ENCODE measurements around the gene SLC9A1. TPM values are rescaled to one million over a fixed set of nuclear protein-coding genes. Genes with fewer than 3 reads are reported as not detected.

Gene SLC9A1
- total RNA-seq, 1 donor from 2014 or later: 13.6 TPM

- Mint-ChIP-seq H3K27me3 (no peaks in the 10 kb centered on the region), H3K4me1 (peaks cover 26% of the 10 kb centered on the region)
- POLR2A ChIA-PET: interaction anchor here (0.6 to 2.5 kb wide), 3 partner anchors 10 to 600 kb away, joined by 3 to 11 read pairs (median 4); partner anchors contain the start of gene SLC9A1
Measured at GRCh38 chr1:27144920-27145661, 9.8 kb downstream of the SLC9A1 start.

DNA sequence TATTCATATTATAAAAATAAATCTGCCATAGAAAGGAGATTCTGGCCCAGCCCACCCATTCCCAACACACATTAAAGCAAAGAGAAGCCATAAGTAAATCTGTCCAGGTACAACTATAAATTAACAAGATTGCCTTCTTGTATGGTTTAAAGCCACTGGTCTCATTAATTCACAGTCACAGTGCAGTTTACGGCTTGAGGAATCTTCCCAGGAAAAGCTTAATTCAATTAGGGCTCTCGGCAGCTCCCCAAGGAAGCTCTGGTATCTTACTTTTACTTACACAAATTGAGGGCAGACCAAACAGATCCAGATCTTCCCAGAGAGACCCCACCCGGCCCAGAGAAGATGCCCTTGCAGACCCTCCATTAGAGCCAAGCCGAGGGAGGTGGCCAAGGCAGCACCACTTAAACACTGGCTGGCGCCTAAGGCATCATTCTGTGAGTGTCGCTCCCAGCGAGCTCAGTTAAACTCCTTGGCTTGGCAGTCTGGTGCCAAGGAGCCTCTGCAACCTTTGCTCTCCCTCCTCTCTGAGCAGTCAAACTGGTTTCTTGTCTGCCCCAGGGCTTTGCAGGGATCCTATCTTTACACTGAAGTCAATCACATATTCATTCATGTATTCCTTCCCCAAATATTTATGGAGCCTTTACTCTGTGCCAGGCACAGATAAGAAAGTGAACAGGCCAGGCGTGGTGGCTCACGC, 10.7 kb downstream of the SLC9A1 start:
- CTCF ChIA-PET: interaction anchor here (2.8 kb wide), 1 partner anchor 32 kb away, joined by 8 read pairs; no protein-coding TSS in a partner anchor
- Mint-ChIP-seq H3K27ac (no peak overlapping the region), H3K9me3 (no peaks in the 10 kb centered on the region), H3K4me3 (no peak overlapping the region), H3K36me3 (ENCODE audit: low read depth) (peaks cover 7% of the 10 kb centered on the region), H3K4me1 (peaks cover 18% of the 10 kb centered on the region), H3K27me3 (no peaks in the 10 kb centered on the region)
- DNase-seq: no peak
- intact Hi-C loops (cut with micrococcal nuclease): no loop called here
- no peak for ATAC-seq (ENCODE audit: low read depth)
- no peak for TF ChIP-seq CTCF (IDR thresholded peaks at IDR 0.05)
- POLR2A ChIA-PET: interaction anchor here (12.3 kb wide), 1 partner anchor 8 kb away, joined by 127 read pairs; the partner anchor contains the start of gene SLC9A1

More at GRCh38 chr1:27144920-27145661, 9.8 kb downstream of the SLC9A1 start:
- H3K4me3 Mint-ChIP-seq: no peak overlapping the region
- CTCF ChIA-PET: interaction anchor here (2.2 to 2.8 kb wide), 2 partner anchors 33 to 53 kb away, joined by 5 to 8 read pairs; no protein-coding TSS in a partner anchor
- DNase-seq (no peak), ATAC-seq (ENCODE audit: low read depth) (no peak)
- peaks cover 7% of the 10 kb centered on the region for H3K36me3 Mint-ChIP-seq (ENCODE audit: low read depth)
- H3K27ac Mint-ChIP-seq: no peak overlapping the region
- no peaks in the 10 kb centered on the region for H3K9me3 Mint-ChIP-seq
- no peak for TF ChIP-seq CTCF (IDR thresholded peaks at IDR 0.05)
- intact Hi-C loops (cut with micrococcal nuclease): no loop called here

GRCh38 chr1:27143401-27143800, 11.5 kb downstream of the SLC9A1 start:
- Mint-ChIP-seq H3K36me3 (ENCODE audit: low read depth) (peaks cover 5% of the 10 kb centered on the region), H3K4me1 (peaks cover 14% of the 10 kb centered on the region), H3K27ac (no peak overlapping the region), H3K4me3 (no peak overlapping the region), H3K9me3 (no peaks in the 10 kb centered on the region), H3K27me3 (no peaks in the 10 kb centered on the region)
- POLR2A ChIA-PET: interaction anchor here (12.3 kb wide), 1 partner anchor 9 kb away, joined by 127 read pairs; the partner anchor contains the start of gene SLC9A1
- DNase-seq (no peak), ATAC-seq (ENCODE audit: low read depth) (no peak)
- CTCF ChIA-PET: interaction anchor here (2.8 kb wide), 1 partner anchor 31 kb away, joined by 8 read pairs; no protein-coding TSS in a partner anchor
- TF ChIP-seq CTCF (IDR thresholded peaks at IDR 0.05): no peak
- intact Hi-C loops (cut with micrococcal nuclease): no loop called here

- ChIA-PET POLR2A (interaction anchor here (12.3 kb wide), 1 partner anchor 10 kb away, joined by 127 read pairs; the partner anchor contains the start of gene SLC9A1), CTCF (no interaction called here)
- H3K27ac Mint-ChIP-seq: no peak overlapping the region
- H3K9me3 Mint-ChIP-seq: no peaks in the 10 kb centered on the region
- no peaks in the 10 kb centered on the region for H3K27me3 Mint-ChIP-seq
- peaks cover 18% of the 10 kb centered on the region for H3K4me1 Mint-ChIP-seq
- intact Hi-C loops (cut with micrococcal nuclease): no loop called here
- ATAC-seq (ENCODE audit: low read depth) (no peak), DNase-seq (no peak)
- peaks cover 5% of the 10 kb centered on the region for H3K36me3 Mint-ChIP-seq (ENCODE audit: low read depth)
- TF ChIP-seq CTCF (IDR thresholded peaks at IDR 0.05): no peak
- no peak overlapping the region for H3K4me3 Mint-ChIP-seq
Measured at GRCh38 chr1:27142464-27142863, 12.5 kb downstream of the SLC9A1 start.

Data from activated B cell treated with CpG ODN at 0.5 μM for 24 hours (primary cell).